A549 treated with GW870086 at 1 μM for 4 hours (cell line): Measurements from ENCODE around the gene PDIA4. TPM values are rescaled to one million over a fixed set of nuclear protein-coding genes. Genes with fewer than 3 reads are reported as not detected.

Experiments used
- total RNA-seq: library from RNA; stranded (reverse); fragments of 200-300 nt; extraction: Qiagen RNA extraction; gene quantifications from 5 replicates; pipeline ENCODE4 v1.2.3, GENCODE V29; 2022; ENCODE audit warnings: low read depth

Gene PDIA4, protein sequence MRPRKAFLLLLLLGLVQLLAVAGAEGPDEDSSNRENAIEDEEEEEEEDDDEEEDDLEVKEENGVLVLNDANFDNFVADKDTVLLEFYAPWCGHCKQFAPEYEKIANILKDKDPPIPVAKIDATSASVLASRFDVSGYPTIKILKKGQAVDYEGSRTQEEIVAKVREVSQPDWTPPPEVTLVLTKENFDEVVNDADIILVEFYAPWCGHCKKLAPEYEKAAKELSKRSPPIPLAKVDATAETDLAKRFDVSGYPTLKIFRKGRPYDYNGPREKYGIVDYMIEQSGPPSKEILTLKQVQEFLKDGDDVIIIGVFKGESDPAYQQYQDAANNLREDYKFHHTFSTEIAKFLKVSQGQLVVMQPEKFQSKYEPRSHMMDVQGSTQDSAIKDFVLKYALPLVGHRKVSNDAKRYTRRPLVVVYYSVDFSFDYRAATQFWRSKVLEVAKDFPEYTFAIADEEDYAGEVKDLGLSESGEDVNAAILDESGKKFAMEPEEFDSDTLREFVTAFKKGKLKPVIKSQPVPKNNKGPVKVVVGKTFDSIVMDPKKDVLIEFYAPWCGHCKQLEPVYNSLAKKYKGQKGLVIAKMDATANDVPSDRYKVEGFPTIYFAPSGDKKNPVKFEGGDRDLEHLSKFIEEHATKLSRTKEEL
- 170 to 188 TPM (median 178 TPM) in 5 replicates for total RNA-seq

GRCh38 chr7:149028346-149029109, at the start of gene PDIA4:
TSS of gene PDIA4 (minus strand) at chr7:149028505. CDS start at chr7:149028408, 97 bp downstream.

Other genes with a start within 250 kb of the PDIA4 start
- gene EZH2, start 144.2 kb downstream of the PDIA4 start, total RNA-seq, result 19.1 to 22.7 TPM (median 21.7 TPM) in 5 replicates
- 5.5 to 6.4 TPM (median 6.1 TPM) in 5 replicates for gene ZNF786, start 62.2 kb upstream of the PDIA4 start, total RNA-seq
- 1.0 to 1.7 TPM (median 1.4 TPM) in 5 replicates for gene ZNF425, start 97.8 kb upstream of the PDIA4 start, total RNA-seq
- gene ZNF398, start 118.9 kb upstream of the PDIA4 start, total RNA-seq, result 8.0 to 10.2 TPM (median 9.7 TPM) in 5 replicates
- 17.0 to 24.9 TPM (median 24.6 TPM) in 5 replicates for gene ZNF282, start 167.0 kb upstream of the PDIA4 start, total RNA-seq
- gene ZNF212, start 211.1 kb upstream of the PDIA4 start, total RNA-seq, result 10.7 to 12.2 TPM (median 10.9 TPM) in 5 replicates
- gene ZNF783, start 233.7 kb upstream of the PDIA4 start, total RNA-seq, result 4.7 to 6.9 TPM (median 5.7 TPM) in 5 replicates